Lower lobe of right lung (tissue), 2 donors: Measurements from ENCODE around the gene RETREG2. TPM values are rescaled to one million over a fixed set of nuclear protein-coding genes. Genes with fewer than 3 reads are reported as not detected.

Experiments used
- ATAC-seq, 2 donors: fragments of 200-7000 bp; cut with Tn5 transposase; one replicate each; pipeline ENCODE4 v1.9.1; 2020 to 2022; ENCODE audit warnings: mild to moderate bottlenecking in 2 of 2, moderate library complexity in 2 of 2
- DNase-seq: peaks from one replicate; pipeline ENCODE4 v3.0.0-alpha.2; 2020
- H3K27ac ChIP-seq: fragments of 200-600 bp; one replicate; pipeline ENCODE4 v1.8.0; 2022
- H3K27me3 ChIP-seq: fragments of 200-600 bp; one replicate; pipeline ENCODE4 v1.8.0; 2022; ENCODE audit warnings: low read depth
- H3K36me3 ChIP-seq: fragments of 200-600 bp; one replicate; pipeline ENCODE4 v1.8.0; 2022; ENCODE audit warnings: mild to moderate bottlenecking
- H3K4me1 ChIP-seq: fragments of 200-600 bp; one replicate; pipeline ENCODE4 v1.8.0; 2022
- H3K4me3 ChIP-seq: fragments of 200-600 bp; one replicate; pipeline ENCODE4 v1.8.0; 2022; ENCODE audit warnings: mild to moderate bottlenecking
- H3K9me3 ChIP-seq: fragments of 200-600 bp; one replicate; pipeline ENCODE4 v1.8.0; 2022
- intact Hi-C: fragments of 100-400 bp; cut with DNase I; formaldehyde crosslinking; loops from one replicate; pipeline ENCODE4 v1.11.0; 2022
- total RNA-seq: library from RNA; stranded (reverse); fragmentation: NEBNext Ultra II Directional; extraction: Animal tissue kit (Norgen Biotek cat#: 25700); gene quantifications from one replicate; pipeline ENCODE4 v1.2.1, GENCODE V29; 2021
- TF ChIP-seq, protein P1 (sequence below): fragments of 200-600 bp; IDR thresholded peaks from one replicate; pipeline ENCODE4 v1.8.0; 2022; ENCODE audit warnings: antibody characterized with exemption, mild to moderate bottlenecking
- donor health status: DM: no; HTN: yes; CAD: no; lungs with severe emphysema.

The RETREG2 gene
- total RNA-seq, 1 donor from 2014 or later, result 82.3 TPM

DNA sequence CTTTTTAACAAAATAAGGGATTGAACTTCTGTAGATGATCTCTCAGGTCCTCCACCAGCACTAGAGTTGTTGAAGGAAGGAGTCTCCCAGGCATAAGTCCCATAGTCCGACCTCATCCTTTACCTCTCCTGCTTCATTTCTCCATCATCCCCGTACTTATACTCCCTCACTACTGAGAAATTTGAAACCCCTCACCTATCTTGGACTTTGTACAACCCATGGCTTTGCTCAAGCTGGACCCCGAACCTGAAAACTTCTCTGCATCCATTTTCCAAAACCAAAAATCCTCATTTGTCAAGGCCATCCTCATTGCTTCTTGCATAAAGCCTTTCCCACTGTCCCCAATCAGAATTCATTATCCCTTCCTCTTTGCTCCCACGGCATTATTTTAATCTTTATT, 17.0 kb upstream of the RETREG2 start:
- DNase-seq (no peak), ATAC-seq (no peak)
- H3K9me3 ChIP-seq, result no peaks in the 10 kb centered on the region
- intact Hi-C loops, result no loop called here
- peaks cover 14% of the 10 kb centered on the region for H3K4me1 ChIP-seq
- TF ChIP-seq, protein P1, sequence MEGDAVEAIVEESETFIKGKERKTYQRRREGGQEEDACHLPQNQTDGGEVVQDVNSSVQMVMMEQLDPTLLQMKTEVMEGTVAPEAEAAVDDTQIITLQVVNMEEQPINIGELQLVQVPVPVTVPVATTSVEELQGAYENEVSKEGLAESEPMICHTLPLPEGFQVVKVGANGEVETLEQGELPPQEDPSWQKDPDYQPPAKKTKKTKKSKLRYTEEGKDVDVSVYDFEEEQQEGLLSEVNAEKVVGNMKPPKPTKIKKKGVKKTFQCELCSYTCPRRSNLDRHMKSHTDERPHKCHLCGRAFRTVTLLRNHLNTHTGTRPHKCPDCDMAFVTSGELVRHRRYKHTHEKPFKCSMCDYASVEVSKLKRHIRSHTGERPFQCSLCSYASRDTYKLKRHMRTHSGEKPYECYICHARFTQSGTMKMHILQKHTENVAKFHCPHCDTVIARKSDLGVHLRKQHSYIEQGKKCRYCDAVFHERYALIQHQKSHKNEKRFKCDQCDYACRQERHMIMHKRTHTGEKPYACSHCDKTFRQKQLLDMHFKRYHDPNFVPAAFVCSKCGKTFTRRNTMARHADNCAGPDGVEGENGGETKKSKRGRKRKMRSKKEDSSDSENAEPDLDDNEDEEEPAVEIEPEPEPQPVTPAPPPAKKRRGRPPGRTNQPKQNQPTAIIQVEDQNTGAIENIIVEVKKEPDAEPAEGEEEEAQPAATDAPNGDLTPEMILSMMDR, result no peak
- H3K4me3 ChIP-seq, result peak overlapping the region; percentile 73
- H3K27ac ChIP-seq, result peak overlapping the region; percentile 91
- no peaks in the 10 kb centered on the region for H3K27me3 ChIP-seq
- peaks cover 16% of the 10 kb centered on the region for H3K36me3 ChIP-seq

DNA sequence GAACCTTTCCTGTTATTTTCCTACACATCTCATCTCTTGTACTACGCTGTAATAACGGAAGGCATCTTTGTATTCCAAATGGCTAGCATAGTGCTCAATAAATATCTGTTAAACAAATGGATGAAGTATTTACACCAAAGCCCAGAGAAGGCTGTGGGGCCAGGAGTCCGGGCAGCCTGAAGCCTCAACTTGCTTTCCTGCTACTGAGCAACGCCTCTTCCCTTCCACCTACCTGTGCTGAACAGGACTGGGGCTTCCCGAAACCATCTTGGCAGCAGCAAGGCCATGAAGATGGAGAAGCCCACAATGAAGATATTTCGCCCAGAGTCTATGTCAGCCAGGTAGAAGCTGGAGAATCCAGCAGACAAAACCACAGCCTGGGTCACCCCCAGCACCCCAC, 14.9 kb upstream of the RETREG2 start:
- Histone ChIP-seq H3K9me3 (no peaks in the 10 kb centered on the region), H3K36me3 (no peaks in the 10 kb centered on the region), H3K4me3 (no peak overlapping the region), H3K27ac (no peak overlapping the region), H3K27me3 (no peaks in the 10 kb centered on the region), H3K4me1 (peaks cover 14% of the 10 kb centered on the region)
- intact Hi-C loops, result no loop called here
- ATAC-seq, result no peak
- DNase-seq, result no peak
- TF ChIP-seq, protein P1, result no peak

DNA sequence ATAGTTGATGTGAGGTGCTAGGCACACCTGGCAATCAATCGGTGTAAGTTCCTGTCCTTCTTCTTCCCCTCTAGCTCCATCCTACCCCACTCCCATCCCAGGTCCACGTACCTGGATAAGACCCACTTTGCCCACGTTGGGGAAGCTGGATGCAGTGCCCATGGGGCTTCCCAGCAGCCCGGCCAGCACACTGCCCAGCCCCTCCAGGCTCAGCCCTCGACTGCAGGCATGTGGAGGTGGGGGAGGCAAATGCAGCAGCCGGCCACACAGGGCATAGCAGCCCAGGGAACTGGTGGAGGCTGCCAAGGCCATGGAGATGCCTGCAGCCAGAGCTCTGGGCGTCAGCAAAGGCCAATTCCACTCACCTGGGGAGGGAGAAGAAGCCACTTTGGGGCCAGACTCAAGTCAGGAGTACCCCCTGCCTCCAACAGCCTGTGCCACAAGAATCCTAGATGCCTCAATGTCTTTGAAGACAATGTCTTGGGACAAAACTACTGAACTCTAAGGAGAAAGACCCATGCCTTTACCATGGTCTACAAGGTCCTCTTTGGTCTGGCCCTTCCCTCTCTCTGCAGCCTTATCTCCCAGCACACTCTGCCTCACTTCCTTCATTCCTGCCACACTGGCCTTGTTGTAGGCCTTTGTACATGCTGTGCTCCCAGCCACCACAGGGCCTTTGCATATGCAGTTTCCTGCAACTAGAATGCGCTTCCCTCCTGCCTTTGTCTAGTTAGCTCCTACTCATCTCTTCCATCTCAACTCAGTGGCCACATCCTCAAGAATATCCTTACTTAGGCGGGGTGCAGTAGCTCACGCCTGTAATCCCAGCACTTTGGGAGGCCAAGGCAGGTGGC, 12.8 kb upstream of the RETREG2 start:
- no peak overlapping the region for H3K4me3 ChIP-seq
- peaks cover 8% of the 10 kb centered on the region for H3K4me1 ChIP-seq
- intact Hi-C loops, result no loop called here
- ATAC-seq, result no peak
- H3K36me3 ChIP-seq, result no peaks in the 10 kb centered on the region
- H3K27ac ChIP-seq, result no peak overlapping the region
- TF ChIP-seq, protein P1, result no peak
- no peaks in the 10 kb centered on the region for H3K27me3 ChIP-seq
- no peaks in the 10 kb centered on the region for H3K9me3 ChIP-seq
- DNase-seq, result no peak

DNA sequence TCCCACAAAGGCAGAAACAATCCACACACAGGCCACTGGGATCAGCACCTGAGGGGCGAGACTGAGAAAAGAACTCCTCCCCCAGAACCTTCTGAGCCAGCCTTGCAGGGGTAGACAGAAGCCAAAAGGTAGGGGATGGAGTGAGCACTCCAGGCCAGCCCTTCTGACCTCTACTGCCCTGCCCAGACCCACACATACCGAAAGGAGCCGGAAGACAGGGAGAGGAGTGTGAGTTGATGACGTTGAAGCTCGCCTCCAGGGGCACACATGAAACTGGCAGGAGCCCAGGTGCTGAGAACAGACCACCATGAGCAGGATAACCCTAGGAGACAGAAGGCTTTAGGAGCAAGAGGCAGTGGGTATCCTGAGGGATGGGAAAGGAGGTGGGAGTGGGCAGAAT, 10.1 kb upstream of the RETREG2 start:
- ATAC-seq (no peak), DNase-seq (no peak)
- TF ChIP-seq, protein P1, result no peak
- peaks cover 13% of the 10 kb centered on the region for H3K36me3 ChIP-seq
- H3K4me1 ChIP-seq, result peaks cover 11% of the 10 kb centered on the region
- H3K4me3 ChIP-seq, result no peak overlapping the region
- H3K27ac ChIP-seq, result no peak overlapping the region
- H3K9me3 ChIP-seq, result no peaks in the 10 kb centered on the region
- H3K27me3 ChIP-seq, result no peaks in the 10 kb centered on the region
- intact Hi-C loops, result no loop called here

DNA sequence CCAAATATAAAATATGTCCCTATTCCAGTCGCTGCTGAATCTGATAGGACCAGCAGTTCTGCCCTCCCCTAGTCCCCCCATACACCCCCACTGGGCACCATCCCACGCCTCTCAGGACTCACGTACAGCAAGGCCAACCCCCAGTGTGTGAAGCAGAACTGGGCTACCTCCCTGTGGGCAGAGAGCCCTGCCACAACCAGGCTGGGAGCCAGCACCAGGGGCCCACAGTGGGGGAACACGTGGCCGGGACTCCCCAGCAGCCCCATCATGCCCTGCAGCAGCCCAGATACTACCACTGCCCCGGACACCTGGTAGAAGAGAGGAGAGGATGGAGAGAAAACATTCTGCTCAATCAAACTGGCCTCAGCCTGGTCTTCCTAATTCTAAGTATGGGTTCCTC, 9.5 kb upstream of the RETREG2 start:
- Histone ChIP-seq H3K36me3 (peaks cover 18% of the 10 kb centered on the region), H3K27ac (no peak overlapping the region), H3K27me3 (no peaks in the 10 kb centered on the region), H3K4me1 (peaks cover 11% of the 10 kb centered on the region), H3K4me3 (no peak overlapping the region), H3K9me3 (no peaks in the 10 kb centered on the region)
- ATAC-seq (no peak), DNase-seq (no peak)
- intact Hi-C loops, result no loop called here
- TF ChIP-seq, protein P1, result no peak
